Measurements from ENCODE around the gene ZBTB43.

GRCh38 chr9:126791406-126792230, 13.2 kb upstream of the ZBTB43 start:
- TF ChIP-seq CTCF (IDR thresholded peaks at IDR 0.05) (no peak), POLR2AphosphoS5 (IDR thresholded peaks at IDR 0.05; ENCODE audit: insufficient read depth in 1 of 2, low read depth in 1 of 2) (peak in 1 of 2 donors; percentile 74), POLR2A (IDR thresholded peaks at IDR 0.05) (no peak)

All from vagina (tissue), 2 donors.